Panc1 (cell line): Measurements from ENCODE around the gene NOS1AP.

Experiments
- CTCF ChIP-seq: fragments of 450-650 bp; IDR thresholded peaks from 2 replicates; pipeline ENCODE4 v1.5.1; 2017; ENCODE audit warnings: mild to moderate bottlenecking
- POLR2AphosphoS5 ChIP-seq: IDR thresholded peaks from 2 replicates; pipeline ENCODE4 v1.6.1; 2012; ENCODE audit warnings: mild to moderate bottlenecking, low read depth, low read length, moderate library complexity
- REST ChIP-seq, 2 experiments: IDR thresholded peaks; 2 replicates each; pipeline ENCODE4 v1.6.1; 2011 to 2012; ENCODE audit warnings: low read depth in 2 of 2, control low read depth in 1 of 2, low read length in 1 of 2, mild to moderate bottlenecking in 1 of 2, moderate library complexity in 1 of 2; ENCODE audit not compliant: insufficient read depth in 1 of 2
- SIN3A ChIP-seq: IDR thresholded peaks from 2 replicates; pipeline ENCODE4 v1.6.1; 2012; ENCODE audit warnings: low read depth, mild to moderate bottlenecking, low read length, moderate library complexity, borderline replicate concordance; ENCODE audit not compliant: insufficient read depth
- TCF7L2 ChIP-seq: IDR thresholded peaks from 2 replicates; pipeline ENCODE4 v1.6.1; 2011; ENCODE audit warnings: mild to moderate bottlenecking, low read depth, low read length, inconsistent platforms

- TF ChIP-seq REST (IDR thresholded peaks at IDR 0.05; ENCODE audit: insufficient read depth in 1 of 2, low read depth in 2 of 2, low read length in 1 of 2) (no peak), CTCF (no peak), POLR2AphosphoS5 (no peak), TCF7L2 (no peak), SIN3A (no peak)
These were observed 126.9 kb downstream of the NOS1AP start for GRCh38 chr1:162196387-162196786.
